Measurements from ENCODE around the gene ISM1. TPM values are rescaled to one million over a fixed set of nuclear protein-coding genes. Genes with fewer than 3 reads are reported as not detected.

ISM1 gene
- total RNA-seq, 1 donor from 2014 or later, result 1.7 TPM

DNA sequence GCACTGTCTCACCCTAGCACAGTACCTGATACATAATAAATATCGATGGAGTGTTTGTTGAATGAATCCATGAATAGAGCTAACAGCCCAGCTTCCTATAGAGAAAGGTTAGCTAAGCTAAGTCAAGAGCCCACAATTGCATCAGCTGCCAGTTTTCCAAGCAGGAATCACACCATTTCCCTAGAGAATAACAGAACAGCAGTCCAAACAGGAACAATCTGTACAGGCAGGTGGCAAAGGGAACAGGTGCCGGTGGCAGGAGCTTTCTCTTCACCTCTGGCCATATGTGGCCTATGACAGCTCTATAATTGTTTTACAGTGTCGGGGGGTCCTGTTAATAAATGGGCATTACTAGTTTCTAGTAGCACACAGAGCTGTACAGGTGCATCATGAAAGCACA is 38.8 kb downstream of the ISM1 start:
- no peak for ATAC-seq

DNA sequence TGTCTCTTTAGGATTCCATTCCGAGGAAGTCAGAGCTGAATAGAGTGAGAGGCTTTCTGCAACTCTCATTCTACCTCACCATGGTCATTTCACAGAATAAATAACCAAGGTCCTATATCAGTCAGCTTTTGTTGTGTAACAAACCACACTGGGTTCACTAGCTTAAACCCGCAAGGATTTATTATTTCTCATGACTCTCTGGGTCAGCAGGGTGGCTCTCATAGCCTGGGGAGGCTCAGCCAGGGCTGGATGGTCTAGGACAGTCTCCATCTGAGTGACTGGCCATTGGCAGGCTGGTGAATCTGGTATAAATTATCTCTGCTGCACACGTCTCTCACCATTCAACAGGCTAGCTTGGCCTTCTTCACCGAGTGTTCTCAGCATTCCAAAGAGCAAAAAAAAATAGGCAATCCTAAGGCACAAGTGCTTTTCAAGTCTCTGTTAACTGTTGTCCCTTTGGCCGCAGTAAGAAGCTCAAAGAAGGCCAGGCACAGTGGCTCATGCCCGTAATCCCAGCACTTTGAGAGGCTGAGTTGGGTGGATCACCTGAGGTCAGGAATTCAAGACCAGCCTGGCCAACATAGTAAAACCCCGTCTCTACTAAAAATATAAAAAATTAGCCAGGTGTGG is 39.7 kb downstream of the ISM1 start:
- no peak for ATAC-seq

DNA sequence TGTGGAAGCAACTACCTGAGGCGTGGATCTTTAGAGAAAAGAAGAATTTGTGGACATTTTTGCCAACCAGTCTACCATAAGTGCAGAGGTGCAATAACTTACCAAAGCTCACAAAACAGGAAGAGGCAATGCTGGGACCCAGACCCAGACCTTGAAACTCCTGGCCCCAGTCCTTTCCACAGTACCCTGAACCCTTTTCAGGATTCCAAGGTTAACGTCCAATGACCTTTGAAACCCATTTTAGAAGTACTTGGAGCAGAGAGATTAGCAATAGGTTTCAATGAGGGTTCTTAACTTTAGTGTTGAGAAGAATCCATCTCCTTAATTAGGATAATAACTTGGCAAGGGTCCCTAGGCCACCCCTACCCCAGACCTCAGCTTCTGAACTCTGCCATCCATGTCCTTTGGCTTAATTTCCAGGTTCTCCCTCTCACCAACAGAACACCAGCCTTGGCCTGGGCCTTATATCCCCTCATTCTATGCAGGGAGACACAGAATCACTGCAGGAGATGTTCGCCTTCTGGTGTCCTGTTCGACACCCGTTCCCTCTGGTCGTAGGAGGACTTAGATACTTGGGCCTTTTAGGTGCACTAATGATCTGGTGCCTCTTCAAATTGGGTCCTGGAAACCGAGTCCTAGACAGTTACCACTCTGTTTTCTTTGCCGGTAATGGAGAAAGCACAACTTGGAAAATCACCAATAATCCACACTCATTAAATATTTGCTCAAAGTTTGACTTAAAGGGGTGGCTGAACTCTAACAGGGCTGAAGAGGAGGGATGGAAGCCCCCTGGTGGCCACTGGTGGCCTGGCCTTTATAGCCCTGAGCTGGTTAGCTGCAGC is 40.6 kb downstream of the ISM1 start:
- peak; percentile 64 for ATAC-seq

DNA sequence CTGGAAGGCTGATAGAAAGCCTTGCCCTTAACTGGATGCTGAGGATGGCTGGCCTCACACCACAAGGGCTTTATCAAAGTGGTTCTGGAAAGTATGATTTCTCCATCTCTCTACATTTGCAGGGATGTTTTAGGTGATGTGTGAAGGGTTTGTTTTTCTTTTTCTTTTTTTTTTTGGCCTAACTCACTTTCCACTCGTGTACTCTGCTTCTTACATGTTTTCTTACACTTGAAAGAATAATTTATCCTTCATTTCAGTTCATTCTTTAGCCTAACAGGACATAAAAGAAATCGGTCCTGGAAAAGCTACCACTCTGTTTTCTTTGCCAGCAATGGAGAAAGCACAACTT is 41.2 kb downstream of the ISM1 start:
- ATAC-seq, result no peak

DNA sequence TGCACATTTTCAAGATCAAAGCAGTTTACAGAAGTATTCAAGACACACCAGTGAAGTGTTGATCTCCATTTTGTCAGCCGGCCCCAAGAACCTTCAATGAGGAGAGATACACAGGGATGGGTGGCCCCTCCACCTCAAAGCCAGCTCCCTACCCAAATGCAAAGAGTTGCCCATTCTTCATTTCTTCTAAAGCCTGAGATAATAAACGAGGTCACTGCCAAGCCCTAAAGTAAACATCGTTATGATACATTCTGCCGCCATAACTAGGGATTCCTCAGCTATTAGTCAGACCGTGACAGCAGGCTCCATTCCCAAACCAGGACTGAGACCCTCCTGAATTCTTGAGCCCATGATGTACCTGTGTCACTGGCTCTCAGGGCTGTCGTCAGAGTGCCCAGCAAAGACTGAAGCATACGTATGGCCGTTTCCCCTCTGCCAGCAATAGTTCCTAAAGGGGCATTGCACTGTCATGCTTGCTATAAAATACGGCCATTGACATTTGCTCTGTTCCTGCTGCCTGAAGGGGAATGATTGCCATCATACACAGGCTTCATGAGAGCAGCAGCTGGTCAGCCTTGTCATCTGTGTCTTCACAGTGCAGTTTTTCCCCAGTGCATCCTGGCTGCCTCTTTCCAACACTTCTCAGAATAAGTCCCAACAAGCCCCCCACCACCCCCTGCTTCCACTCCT is 41.7 kb downstream of the ISM1 start:
- ATAC-seq, result no peak

DNA sequence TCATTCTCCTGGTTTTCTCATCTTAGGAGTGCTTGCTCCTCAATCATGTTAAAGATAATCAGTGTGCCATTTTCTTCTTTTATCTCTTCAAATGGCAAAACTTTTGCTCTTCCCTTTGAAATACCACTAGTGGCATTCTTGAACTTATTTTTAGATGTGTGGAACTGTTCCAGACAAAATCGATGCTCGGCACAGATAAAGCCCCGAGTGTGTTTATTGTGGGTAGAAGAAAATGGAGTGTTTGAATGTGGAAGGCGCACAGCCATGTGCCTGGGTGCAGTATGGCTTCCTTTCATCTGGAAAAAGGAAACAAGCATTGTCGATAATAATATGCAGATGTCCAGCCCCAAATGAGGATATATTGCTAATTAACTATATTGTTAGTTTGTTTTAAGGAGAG is 42.4 kb downstream of the ISM1 start:
- no peak for ATAC-seq

DNA sequence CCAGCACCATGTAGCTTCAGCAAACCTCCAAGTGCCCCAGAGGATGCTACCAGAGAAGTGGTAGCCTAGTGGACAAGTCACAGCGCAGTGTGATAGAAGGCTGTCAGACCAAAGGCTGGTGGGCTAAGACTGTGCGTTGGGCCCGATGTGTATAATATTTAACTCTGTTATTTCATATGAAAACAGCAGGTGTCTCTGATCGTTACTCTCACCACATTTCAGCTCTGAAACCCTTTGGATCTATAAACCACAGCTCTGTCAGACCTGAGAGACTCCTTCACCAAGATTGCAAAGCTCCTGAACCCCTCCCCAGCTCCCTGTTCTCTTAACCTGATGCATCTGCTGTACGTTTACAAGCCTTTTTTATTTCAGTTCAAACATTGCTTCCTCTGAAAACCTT is 43.8 kb downstream of the ISM1 start:
- ATAC-seq, result no peak

DNA sequence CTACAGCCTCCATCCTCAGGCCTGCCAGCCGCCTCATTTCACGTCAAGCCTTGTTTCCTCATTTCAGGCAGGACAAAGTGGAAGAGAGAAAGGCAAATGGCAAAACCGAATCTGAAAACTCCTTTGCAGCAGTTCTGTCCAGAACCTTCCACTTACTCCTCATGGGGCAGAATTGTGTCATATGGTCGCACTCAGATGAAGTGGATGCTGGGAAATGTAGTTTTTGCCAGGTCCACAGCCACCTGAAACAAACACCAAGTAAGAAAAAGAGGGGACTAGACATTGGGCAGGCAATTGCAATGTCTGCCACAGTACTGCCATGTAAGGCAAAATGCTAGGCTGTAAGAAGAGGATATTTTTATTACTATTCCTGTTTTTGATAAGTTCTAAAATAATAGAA is 44.9 kb downstream of the ISM1 start:
- ATAC-seq, result no peak

DNA sequence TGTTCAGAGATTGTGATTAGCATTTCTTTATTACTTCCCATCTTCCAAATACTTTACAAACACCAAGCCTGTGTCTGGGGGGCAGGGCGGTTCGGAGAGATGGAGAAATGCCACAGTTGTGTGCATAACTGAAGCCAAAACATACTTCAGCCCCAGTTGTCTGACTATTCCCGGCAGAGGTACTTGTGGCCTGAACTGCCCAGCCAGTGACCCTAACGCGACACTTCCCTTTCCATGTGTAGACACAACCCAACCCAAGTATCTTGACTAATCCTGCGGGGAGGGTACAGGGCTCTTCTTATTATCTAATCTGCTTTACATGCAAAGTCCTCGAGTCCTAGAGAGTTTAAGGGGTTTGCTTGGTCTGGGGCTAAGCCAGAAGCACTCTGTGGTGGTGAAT is 46.2 kb downstream of the ISM1 start:
- no peak for ATAC-seq

DNA sequence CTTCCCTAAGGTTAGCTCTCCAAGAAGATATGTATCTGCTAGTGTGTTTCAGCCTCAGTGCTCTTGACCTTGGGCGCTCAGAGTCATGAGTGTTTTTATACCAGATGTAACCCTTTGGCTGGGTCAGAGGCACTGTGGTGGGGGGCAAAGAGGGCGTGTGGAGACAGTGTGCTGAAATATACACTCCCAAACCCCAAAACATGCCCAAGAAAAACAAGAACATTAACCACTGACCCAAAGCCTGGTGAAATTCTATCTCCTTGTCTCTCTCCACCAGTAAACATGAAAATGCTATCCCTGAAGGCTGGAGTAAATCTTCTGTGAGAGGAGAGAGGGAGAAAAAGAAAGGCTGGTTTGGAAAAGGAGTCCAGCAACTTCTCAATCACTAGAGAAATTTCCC is 47.9 kb downstream of the ISM1 start:
- no peak for ATAC-seq

DNA sequence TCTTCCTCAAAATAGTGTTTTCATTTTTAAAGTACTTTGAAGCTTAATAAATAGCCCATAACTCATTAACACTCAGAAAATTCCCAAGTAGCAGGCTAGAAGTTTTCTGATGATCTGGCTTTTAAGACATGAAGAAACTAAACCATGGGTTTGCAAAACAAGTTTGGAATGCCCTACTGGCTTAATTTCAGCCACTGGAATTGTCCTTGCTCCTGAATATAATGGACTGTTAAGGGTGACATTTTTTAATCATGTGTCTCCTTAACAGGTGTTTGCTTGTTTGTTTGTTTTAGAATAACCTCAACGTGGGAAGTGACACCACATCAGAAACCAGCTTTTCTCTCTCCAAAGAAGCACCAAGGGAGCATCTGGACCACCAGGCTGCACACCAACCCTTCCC is 49.1 kb downstream of the ISM1 start:
- no peak for ATAC-seq

DNA sequence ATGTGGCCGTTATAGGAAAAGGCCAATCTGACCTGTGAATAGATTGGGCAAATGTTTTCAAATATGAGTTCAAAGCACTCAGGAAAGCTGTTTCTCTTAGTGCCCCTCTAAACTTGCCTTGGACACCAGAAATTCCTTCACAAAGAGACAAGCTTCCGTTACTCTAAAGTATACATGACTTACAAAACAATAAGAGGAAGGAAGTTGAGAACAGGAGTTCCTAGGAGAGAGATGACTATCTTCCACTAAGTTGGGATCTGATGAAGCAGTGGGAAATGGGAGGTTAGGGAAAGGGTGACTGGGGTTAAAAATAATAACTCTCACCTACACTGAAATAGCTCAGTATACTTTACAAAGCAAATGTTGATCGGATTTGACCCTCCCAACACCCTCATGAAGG is 50.0 kb downstream of the ISM1 start:
- ATAC-seq, result no peak

DNA sequence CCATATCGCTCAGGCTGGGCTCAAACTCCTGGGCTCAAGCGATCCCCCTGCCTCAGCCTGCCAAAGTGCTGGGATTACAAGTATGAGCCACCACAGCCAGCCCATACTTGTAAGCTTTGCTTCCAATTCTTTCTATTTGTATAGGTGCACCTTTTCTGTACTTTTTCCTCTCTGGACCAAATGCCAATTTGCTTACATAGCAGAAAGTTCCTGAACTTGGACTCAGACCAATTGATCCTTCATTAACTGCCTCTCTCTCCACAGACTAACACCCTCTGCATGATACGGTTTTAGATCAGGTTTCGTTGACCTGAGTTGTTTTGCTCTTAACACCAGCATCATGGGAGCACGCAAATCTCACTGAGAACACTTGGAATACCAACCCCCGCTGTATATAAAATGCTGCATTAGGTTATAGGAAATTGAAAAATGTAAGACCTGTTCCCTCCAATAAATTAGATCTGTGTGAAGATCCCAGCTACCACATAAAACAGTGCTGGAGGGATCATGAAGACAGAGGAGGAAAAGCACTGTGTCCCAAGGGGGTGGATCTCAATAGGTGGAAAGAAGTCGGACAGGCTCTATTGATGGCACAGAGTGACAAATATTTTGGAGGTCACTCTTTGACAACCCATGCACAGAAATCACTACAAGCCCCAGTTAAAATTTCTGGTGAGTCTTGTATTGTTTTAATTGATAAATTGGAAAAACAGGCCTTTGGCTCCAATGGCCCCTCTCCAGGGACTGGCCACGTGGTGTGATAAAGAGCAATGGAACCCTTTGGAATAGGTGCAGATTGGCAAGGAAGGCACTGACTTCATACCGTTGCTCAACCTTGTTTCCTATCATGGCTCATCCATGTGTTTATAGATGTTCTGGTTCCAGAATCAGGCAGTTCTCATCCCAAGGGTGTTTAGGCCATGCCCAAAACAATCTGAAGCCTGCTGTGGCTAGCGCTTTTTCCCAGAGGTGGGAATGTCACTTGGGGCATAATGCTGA is 51.2 kb downstream of the ISM1 start:
- ATAC-seq, result no peak

DNA sequence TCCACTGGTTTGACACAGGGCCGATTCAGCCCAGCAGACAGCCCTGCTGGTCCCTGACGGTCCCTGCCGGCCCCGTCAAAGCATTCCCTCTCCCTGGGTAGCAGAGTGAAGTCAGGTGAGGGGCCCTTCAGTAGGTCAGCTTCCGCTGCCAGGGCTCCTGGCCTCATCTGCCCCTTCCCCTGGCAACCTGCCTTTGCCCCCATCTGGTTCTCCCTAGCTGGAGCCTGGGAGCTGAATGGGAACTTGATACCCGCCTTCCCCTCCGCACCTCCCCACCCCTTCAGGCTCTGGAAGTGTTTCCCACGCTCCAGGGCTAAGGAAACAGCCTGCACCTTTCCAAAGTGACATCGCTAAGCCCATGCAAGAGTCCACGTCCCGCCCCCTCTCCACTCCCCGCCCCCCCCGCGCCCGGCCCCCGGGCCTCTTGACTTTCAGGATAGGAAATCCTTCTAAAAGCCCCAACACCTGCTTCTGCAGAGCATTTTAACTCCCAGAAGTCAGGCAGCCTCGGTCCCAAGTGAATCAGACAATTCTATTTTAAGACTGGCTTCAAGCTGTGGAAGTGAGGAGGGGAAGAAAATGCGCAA is 53.3 kb downstream of the ISM1 start:
- no peak for ATAC-seq

DNA sequence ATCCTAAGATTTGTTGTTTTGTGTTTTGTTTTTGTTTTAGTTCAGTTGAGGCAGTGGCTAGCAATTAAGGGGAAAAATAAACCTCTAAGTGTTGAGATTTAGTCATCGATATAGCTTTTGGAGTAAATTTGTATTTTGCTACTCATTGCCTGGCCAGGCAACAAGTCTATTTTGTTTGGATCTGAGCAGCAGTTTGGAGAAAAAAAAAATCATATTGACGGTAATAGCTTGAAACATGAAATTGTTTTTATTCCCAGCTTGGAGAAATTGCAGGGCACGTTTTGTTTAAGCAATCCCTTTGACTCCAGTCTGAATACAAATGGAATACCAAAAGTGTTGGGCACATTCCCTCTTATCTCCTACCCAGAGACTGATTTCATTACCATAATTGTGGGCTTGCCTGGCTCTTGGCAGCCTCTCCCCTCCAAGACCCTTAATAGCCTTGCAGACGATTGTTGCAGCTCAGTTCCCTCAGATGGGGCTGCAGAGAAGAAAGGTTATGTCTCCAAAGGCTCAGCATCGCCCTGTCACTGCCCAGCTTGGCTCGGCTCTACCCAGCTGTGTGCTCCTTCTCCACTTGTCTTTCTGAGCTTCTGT is 56.0 kb downstream of the ISM1 start:
- ATAC-seq, result no peak

DNA sequence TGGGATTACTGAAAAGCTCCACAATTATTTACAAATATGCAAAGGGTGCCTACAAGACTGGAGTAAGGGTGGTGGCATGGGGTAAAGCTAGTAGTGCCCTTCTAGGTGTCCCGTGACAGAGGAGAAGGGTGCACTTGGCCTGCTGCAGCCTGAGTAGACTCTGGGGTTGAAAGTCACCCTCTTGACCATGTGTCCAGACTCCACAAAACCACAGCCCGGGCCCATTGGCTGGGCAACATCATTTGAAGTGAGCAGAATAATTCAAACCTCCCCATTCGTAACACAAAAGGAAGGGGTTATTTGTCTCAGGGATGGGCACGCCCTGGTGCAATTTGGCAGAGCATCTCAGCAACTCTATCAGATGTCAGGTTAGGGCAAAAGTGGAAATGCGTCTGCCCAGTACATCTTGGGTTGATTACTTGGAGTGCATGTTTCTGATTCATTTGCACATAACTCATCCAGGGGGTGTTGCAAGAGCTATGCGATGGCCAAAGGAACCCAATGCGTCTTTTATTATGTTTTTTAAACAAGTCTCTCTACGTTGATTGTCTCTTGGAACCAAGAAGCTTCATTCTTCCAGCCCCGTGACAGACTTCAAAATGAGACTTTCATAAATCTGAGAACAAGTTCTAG is 56.7 kb downstream of the ISM1 start:
- ATAC-seq, result no peak

DNA sequence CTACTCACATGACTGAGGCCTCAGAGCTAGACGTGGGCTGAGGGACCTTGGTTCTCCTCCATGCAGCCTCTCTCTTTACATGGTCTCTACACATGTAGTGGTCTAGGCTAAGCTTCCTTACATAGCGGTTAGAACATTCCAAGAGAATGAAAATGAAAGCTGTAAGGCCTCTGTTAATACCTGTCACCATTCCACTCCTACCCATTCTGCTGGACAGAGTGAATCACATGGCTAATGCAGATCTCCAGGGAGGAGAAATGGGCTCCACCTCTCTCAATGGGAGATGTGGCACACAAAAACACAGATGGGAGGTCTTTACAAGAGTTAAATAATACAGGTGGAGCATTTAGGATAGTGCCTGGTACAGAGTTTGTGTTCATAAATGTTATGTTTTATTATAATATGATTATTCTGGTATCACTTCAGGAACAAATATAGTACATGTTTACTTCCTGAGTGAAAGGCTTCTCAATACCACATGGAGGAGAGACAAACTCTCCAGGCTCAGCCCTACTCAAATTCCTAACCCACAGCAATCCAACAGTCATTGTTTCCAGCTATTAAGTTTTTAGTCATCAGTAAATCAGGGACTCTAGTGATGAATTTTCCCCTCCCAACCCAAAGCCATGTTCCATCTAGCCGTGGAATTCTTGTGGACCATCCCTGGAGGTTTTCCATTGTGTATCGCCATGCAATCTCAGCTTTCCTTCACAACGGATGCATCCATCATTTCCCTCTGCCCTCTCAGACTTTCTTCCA is 57.9 kb downstream of the ISM1 start:
- ATAC-seq, result no peak

DNA sequence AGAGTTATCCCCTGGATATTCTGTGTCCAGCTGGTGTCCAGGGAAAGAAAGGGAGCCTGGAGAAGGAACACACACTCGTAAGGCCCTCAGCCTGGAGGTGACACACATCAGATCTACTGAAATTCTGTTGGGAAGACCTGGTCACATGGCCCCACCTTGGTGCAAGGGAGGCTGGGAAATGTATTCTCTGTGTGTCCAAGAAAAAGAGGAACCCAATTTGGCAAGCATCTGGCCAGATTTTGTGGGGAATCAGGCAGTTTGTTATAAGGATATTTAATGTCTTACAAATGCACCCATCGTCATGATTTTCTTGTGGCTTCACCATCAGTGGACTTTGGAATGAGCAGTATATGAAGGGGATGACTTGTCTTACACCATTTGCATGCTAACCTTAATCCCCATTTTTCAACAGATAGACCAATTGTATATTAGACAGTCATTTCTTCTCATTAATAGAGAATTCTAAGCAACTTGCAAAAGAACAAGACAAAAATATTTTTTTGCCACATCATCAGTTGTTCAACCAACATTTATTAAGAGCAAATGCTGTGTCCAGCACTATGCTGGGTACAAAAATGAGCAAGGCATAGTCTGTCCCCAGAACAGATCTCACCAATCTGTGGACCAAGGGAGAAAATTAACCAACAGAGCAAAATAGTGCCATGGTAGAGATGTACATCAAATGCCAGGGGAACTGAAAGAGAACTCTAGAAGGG is 59.7 kb downstream of the ISM1 start:
- no peak for ATAC-seq

DNA sequence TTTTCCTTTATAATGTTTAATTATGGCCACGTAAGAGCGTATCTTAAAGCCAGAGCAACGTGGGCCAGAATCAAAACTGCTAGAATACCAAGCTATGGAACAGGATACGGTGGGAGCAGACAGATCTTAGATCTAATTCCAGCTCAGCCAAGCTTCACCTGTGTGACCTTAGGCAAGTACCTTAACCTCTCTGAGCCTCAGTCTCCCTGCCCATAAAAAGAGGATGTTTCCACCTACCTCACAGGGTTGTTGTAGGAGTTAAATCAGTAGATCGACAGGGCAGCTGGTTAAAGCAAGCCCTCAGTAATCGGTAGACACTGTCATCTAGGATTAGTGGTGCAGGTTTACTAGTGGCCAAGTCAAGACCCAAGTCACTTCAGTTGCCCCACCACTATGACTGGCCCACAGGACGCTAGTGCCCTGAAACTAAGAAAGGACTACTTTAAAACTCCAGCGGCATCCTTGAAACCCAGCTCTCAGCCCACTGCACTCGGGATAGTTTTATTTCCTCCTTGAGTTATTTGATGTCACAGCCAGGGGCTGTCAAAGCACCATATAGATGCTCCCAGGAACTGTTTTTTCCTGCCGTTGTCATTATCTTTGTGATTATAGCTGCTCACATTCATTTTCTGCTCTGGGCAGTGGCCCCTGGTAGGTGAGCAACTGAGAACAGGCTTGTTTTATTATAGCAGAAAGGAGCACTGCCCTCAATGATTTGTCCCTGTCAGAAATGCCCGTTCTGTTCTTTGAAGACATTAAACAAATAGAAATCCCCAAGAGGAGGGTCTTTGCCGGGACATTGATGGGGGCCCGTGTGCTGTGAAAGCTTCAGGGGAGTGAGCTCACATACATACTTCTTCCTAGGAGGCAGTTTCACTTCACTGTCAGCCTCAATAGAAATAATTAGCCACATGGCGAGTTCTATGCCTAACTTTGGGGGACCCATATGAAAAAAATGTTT is 63.1 kb downstream of the ISM1 start:
- no peak for ATAC-seq
